HG02981 (cell line): ENCODE data around the gene TMEM248.
"Not testable (repeated sequence)": the region's sequence is repeated elsewhere in the genome, so short reads cannot be mapped to it uniquely, and the experiment has no call there.

Source experiments
- ATAC-seq: cut with Tn5 transposase; IDR thresholded peaks from one replicate; pipeline ENCODE4 v1.9.1; 2021; ENCODE audit warnings: mild to moderate bottlenecking, moderate library complexity; ENCODE audit not compliant: unreplicated experiment

Gene TMEM248, protein sequence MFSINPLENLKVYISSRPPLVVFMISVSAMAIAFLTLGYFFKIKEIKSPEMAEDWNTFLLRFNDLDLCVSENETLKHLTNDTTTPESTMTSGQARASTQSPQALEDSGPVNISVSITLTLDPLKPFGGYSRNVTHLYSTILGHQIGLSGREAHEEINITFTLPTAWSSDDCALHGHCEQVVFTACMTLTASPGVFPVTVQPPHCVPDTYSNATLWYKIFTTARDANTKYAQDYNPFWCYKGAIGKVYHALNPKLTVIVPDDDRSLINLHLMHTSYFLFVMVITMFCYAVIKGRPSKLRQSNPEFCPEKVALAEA

GRCh38 chr7:66920769-66921395 is at the start of gene TMEM248:
TMEM248 (plus strand) TSS chr7:66921225; CDS start chr7:66941866, 20,641 bp downstream.
- ATAC-seq: peak; percentile 74

DNA sequence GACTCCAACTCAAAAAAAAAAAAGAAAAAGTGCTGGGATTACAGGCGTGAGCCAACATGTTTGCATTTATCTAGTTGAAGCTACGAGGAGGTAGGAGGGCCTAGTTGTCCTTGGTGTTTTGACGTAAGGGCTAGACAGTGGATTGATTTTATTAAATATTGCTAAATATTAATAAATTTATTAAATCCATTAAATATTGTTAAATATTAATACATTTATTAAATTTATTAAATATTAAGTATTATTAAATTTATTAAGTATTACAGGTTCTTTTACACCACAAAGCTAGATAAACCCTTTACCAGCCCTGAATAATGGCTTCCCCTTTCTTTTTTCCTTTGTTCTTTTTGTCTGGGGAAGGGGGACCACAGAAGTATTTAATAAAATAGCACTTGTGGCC is 47.5 kb upstream of the TMEM248 start:
- ATAC-seq: no peak

DNA sequence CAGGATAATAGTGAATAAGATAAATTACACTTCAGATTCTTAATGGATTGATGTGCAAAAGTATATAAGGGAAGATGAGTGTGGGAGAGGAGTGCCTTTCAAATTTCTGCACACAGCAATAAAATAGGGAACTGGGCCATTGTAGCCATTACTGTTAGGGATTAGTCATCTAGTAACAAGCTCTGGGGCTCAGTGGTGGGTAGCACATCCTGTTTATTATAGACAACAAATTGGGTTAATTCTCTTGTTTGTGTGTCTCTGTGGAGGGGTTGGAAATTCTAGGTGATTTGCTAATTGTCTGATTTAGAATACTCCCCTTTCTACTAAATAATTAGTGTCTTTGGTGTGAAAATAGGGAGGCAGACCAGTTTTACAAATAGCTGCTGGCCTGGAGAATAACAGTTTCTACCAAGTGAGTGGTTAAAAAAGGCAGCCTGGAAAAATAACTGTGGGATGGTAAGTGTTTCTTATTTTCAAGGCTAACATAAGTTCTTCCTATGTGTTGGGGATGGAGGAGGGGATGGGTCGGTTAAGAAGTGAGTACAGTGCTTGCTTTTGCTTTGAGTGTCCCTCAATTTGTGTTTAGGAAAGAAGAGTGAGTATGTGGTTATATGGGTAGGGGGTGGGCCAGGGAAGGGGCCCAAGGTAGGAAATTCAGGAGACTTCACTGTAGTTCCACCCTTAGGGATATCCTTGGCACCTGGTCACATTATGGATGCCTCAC is 43.3 kb upstream of the TMEM248 start:
- peak; percentile 93 for ATAC-seq

GRCh38 chr7:66878301-66878685 is 42.7 kb upstream of the TMEM248 start:
- not testable (repeated sequence) for ATAC-seq

GRCh38 chr7:66880053-66880452 is 41.0 kb upstream of the TMEM248 start:
- no peak for ATAC-seq

DNA sequence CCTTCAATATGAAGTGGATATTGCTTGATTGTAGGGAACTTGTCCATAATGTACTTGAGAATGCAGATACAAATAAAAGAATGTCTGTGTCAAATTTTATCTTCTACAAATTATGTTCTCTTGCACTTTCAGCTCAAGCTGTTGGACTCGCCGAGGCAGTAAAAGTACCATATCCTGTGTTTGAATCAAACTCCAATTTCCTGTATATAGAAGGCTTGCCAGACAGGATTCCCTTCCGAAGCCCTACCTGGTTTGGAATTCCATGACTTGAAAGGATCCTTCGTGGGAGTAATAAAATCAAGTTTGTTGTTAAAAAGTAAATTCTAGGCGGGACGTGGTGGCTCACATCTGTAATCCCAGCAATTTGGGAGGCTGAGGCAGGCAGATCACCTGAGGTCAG is 40.4 kb upstream of the TMEM248 start:
- not testable (repeated sequence) for ATAC-seq

DNA sequence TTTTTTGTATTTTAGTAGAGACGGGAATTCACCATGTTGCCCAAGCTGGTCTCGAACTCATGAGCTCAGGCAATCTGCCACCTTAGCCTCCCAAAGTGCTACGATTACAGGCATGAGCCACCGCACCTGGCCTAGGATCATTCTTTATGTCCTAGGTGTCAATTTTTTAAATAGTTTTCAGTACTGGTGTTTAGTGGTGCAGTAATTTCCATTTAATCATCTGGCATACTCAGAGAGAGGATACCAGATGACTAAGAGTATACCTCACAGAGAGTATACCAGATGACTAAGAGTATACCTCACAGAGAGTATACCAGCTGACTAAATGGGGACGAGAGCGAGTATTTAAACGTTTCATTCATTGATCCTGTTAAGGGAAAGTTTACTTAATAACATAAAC is 37.3 kb upstream of the TMEM248 start:
- no peak for ATAC-seq

DNA sequence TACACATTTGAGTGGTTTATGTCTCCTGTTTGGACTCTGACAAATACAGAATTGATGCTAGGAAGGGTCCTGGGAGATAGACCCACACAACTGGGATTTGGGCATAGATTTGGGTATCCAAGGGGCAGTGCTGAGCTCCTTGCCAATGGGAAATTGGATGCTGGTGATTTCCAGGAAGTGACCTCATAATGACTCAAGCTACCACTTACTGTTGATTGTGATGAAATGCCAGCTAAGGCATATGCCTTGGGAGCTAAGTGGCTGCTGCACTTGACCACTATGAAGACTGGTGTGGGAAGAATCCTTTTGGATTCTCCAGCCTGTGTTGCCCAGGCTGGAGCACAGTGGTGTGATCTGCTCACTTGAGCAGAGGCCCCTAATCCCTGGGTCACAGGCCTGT is 36.5 kb upstream of the TMEM248 start:
- not testable (repeated sequence) for ATAC-seq

DNA sequence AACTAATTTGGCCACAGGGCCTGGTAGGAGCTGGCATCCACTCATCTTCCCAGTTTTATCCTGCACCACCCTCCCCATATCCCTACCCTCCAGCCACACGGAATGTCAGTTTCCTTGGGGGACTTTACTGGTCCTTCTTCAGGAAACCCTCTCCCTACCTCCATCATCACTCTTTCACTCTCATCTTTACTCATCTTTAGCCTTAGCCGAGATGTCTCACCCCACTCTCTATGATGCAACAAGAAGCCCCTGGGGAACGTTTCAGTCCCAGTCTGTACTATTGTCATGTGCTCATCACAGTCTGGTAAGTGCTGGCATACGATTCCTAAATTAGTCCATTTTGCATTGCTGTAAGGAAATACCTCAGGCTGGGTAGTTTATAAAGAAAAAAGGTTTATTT is 34.9 kb upstream of the TMEM248 start:
- ATAC-seq: peak; percentile 73

- ATAC-seq: not testable (repeated sequence)
These were observed 32.8 kb upstream of the TMEM248 start for GRCh38 chr7:66888223-66888622.

- ATAC-seq: no peak
These were observed 26.5 kb upstream of the TMEM248 start for GRCh38 chr7:66894463-66895080.

DNA sequence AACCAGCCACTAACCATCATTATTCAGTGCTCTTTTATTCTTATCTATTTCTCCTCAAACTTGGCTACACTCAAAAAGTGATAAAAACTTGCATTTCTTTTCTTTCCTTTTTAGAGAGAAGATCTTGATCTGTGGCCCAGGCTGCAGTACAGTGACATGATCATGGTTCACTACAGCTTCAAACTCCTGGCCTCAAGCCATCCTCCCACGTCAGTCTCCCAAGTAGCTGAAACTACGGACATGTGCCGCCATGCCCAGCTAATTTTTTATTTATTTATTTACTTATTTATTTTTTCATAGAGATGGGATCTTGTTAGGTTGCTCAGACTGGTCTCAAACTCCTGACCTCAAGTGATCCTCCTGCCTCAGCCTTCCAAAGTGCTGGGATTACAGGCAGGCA is 24.6 kb upstream of the TMEM248 start:
- no peak for ATAC-seq

- ATAC-seq: no peak
These were observed 21.3 kb upstream of the TMEM248 start for GRCh38 chr7:66899552-66900280.

GRCh38 chr7:66901941-66902843 is 18.8 kb upstream of the TMEM248 start:
- ATAC-seq: no peak

DNA sequence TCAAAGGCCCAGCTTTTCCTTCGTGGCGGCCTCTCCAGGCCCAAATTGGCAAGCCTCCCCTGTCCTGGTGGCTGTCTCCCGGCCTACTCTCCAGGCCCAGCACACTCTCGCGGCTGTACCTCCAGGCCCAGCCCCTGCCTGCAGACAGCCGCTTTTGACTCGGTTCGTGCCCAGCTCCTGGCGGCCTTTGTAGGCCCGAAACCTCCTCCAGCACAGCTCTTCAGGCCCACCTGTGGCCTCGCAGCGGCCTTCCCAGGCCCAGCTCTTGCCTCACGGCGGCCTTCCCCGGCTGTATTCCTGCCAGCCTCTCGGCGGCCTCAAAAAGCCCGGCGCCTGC is 18.2 kb upstream of the TMEM248 start:
- ATAC-seq: no peak

GRCh38 chr7:66903360-66904062 is 17.5 kb upstream of the TMEM248 start:
- no peak for ATAC-seq

DNA sequence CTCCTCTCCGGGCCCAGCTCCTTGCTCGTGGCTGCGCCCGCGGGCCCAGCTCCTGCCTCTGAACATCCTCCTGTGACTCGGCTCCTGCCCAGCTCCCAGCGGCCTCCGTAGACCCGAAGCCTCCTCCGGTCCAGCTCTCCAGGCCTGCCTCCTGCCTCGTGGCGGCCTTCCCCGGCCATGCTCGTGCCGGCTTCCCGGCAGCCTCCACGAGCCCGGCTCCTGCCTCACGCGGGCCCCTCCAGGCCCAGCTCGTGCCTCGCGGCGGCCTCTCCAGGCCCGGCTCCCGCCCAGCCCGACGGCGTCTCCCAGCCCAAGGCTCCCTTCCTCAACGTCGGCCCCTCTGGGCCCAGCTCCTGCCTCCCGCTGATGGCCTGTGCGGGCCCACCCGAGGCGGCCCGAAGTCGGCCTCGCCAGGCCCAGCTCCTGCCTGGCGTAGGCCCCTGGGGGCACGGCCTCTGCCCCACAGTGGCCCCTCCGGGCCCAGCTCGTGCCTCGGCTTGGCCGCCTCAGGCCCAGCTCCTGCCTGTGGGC is 16.9 kb upstream of the TMEM248 start:
- ATAC-seq: no peak

GRCh38 chr7:66905278-66905677 is 15.7 kb upstream of the TMEM248 start:
- ATAC-seq: no peak

DNA sequence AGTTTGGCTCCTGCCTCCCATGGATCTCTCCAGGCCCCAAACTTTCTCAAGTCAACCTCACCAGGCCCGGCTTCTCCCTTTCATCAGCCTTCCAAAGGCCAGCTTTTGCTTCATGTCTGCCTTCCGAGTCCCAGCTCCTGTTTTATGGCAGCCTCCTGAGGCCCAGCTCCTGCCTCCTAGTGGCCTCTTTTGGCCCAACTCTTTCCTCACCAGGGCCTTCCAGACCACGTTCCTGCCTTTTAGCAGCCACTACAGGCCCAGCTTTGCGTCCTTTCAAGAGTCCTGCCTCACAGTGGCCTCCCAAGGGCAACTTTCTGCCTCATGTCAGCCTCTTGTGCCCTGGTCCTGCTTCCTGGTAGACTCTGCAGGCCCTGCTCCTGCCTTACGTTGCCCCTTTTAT is 15.3 kb upstream of the TMEM248 start:
- ATAC-seq: no peak
